Gastroesophageal sphincter (tissue), 4 donors: ENCODE results near the gene IGSF6. TPM values are rescaled to one million over a fixed set of nuclear protein-coding genes. Genes with fewer than 3 reads are reported as not detected.
A peak's percentile ranks its signal among the peaks of the same experiment; 100 is the strongest.

Source experiments
- ATAC-seq: fragments of 150-250 bp; one replicate; pipeline ENCODE4 v1.9.1; 2016; ENCODE audit warnings: mild to moderate bottlenecking, moderate library complexity
- H3K27ac ChIP-seq, 4 donors: fragments of 200-600 bp; sonication (generic) in 3 of 4; 1 replicate in 3 of 4; 2 replicates in 1 of 4; pipeline ENCODE4 v1.5.1; 2016 to 2019
- H3K27me3 ChIP-seq: fragments of 200-600 bp; sonication (generic); one replicate; pipeline ENCODE4 v1.5.1; 2019
- H3K36me3 ChIP-seq, 2 donors: fragments of 200-600 bp; sonication (generic); one replicate each; pipeline ENCODE4 v1.5.1; 2019; ENCODE audit warnings: control low read depth in 1 of 2
- H3K4me1 ChIP-seq, 3 donors: fragments of 200-600 bp; sonication (generic); 1 replicate in 2 of 3; 2 replicates in 1 of 3; pipeline ENCODE4 v1.5.1; 2016 to 2019; ENCODE audit warnings: control low read depth in 2 of 3
- H3K4me3 ChIP-seq, 2 donors: fragments of 200-600 bp; sonication (generic); one replicate each; pipeline ENCODE4 v1.5.1; 2019; ENCODE audit warnings: mild to moderate bottlenecking in 1 of 2, moderate library complexity in 1 of 2
- H3K9me3 ChIP-seq, 3 donors: fragments of 200-600 bp; sonication (generic); one replicate each; pipeline ENCODE4 v1.5.1; 2017 to 2019; ENCODE audit warnings: control low read depth in 2 of 3
- CTCF ChIP-seq, 4 experiments: fragments of 200-600 bp in 2 of 4; fragments of 450-650 bp in 2 of 4; sonication (generic) in 1 of 4; IDR thresholded peaks; one replicate each; pipeline ENCODE4 v1.5.1; 2017 to 2019; ENCODE audit warnings: antibody characterized with exemption in 4 of 4, mild to moderate bottlenecking in 2 of 4, moderate library complexity in 2 of 4
- EP300 ChIP-seq: sonication (generic); formaldehyde crosslinking; IDR thresholded peaks from one replicate; pipeline ENCODE4 v1.6.1; 2017; ENCODE audit warnings: antibody characterized with exemption, mild to moderate bottlenecking
- POLR2A ChIP-seq, 2 donors: fragments of 450-650 bp; IDR thresholded peaks; one replicate each; pipeline ENCODE4 v1.6.1; 2017; ENCODE audit warnings: antibody characterized with exemption in 2 of 2, mild to moderate bottlenecking in 2 of 2, moderate library complexity in 1 of 2
- POLR2AphosphoS5 ChIP-seq: sonication (generic); formaldehyde crosslinking; IDR thresholded peaks from one replicate; pipeline ENCODE4 v1.6.1; 2017; ENCODE audit warnings: antibody characterized with exemption
- WGBS, 2 donors: methylation state at CpG; one replicate each; pipeline ENCODE4 v1.1.5; 2018; ENCODE audit warnings: low coverage in 1 of 2; 5-methylcytosine and 5-hydroxymethylcytosine counted together
- total RNA-seq, 4 donors: library from RNA; depleted of rRNA; stranded (reverse); fragments of >200 nt; gene quantifications; one replicate each; pipeline ENCODE4 v1.1.0, GENCODE V29; 2016

Gene IGSF6
- total RNA-seq, 4 donors from 2014 or later: 0.62 to 5.0 (median 1.4) TPM; not detected in 1

GRCh38 chr16:21667575-21667974 lies 15.2 kb upstream of the IGSF6 start:
- H3K36me3 ChIP-seq: no peaks in the 10 kb centered on the region
- no peak overlapping the region for H3K27ac ChIP-seq
- H3K27me3 ChIP-seq: peaks cover 33% of the 10 kb centered on the region
- no peaks in the 10 kb centered on the region for H3K9me3 ChIP-seq
- ATAC-seq: no peak
- peaks cover 0 to 12% (median 0%) of the 10 kb centered on the region in 3 donors for H3K4me1 ChIP-seq
- 81 to 82% methylated on average over 3 of the region's 3 CpGs for WGBS, 2 donors
- TF ChIP-seq POLR2A (IDR thresholded peaks at IDR 0.05) (no peak), EP300 (no peak), CTCF (IDR thresholded peaks at IDR 0.05) (no peak)
- no peak overlapping the region for H3K4me3 ChIP-seq

- Histone ChIP-seq H3K4me1 (peaks cover 0 to 12% (median 0%) of the 10 kb centered on the region in 3 donors), H3K4me3 (no peak overlapping the region), H3K27ac (no peak overlapping the region), H3K36me3 (no peaks in the 10 kb centered on the region), H3K27me3 (peaks cover 33% of the 10 kb centered on the region), H3K9me3 (no peaks in the 10 kb centered on the region)
- WGBS, 2 donors: 14 to 37% methylated on average over 2 to 3 of the region's 3 CpGs
- TF ChIP-seq POLR2A (IDR thresholded peaks at IDR 0.05): no peak
- no peak for TF ChIP-seq CTCF (IDR thresholded peaks at IDR 0.05)
- TF ChIP-seq POLR2AphosphoS5: no peak
- TF ChIP-seq EP300: no peak
- no peak for ATAC-seq
Observed at GRCh38 chr16:21666772-21667171, 14.4 kb upstream of the IGSF6 start.

GRCh38 chr16:21664801-21665492 lies 12.5 kb upstream of the IGSF6 start:
- TF ChIP-seq POLR2AphosphoS5: no peak
- TF ChIP-seq CTCF (IDR thresholded peaks at IDR 0.05): no peak
- no peak for TF ChIP-seq POLR2A (IDR thresholded peaks at IDR 0.05)
- no peak for TF ChIP-seq EP300
- Histone ChIP-seq H3K4me1 (peaks cover 0 to 12% (median 0%) of the 10 kb centered on the region in 3 donors), H3K27ac (no peak overlapping the region), H3K27me3 (peaks cover 33% of the 10 kb centered on the region), H3K4me3 (no peak overlapping the region), H3K36me3 (no peaks in the 10 kb centered on the region), H3K9me3 (no peaks in the 10 kb centered on the region)
- no peak for ATAC-seq
- 60 to 83% methylated on average over 1 to 8 of the region's 10 CpGs for WGBS, 2 donors

DNA sequence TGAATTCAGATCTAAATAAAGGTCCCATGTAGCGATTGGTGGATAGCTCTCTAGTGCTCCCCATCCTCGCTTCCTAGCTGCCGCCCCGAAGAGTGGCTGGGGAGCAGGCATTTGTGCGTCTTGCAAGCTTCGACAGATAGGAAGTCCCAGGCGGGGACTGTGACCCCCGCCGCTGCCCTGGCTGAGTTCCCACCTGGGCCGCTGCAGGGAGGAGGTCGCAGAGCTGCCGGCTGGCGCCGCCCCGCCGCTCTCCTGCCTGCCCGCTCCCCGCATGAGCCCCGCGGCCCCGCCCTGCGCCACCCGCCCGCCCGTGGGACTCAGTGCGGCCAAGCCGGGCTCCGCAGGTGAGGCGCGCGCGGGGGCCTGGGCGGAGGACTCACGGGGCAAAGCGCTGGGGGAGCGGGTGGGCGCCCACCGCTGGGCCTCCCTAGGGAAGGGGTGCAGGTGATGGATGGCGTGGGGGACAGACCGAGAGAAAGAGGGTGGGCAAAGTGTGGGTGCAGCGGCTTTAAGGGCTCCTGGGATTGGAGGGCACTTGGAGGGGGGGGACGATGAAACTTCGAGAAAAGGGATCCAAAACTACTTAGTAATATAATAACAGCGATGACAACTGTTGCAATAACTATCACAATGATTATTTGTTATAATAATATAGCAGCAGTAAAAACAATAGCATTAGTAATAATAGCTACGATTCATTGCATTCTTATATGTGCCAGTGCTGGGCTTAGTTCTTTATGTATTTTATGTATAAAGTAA lies 11.7 kb upstream of the IGSF6 start, which contains the start of gene OTOA:
Gene OTOA, plus strand, starts transcription at position 80 of the 759 bp plus-strand sequence. CDS start 14,547 bp downstream, outside the sequence.
- Histone ChIP-seq H3K36me3 (no peaks in the 10 kb centered on the region), H3K4me3 (peak within 1 kb of the TSS; percentile 9 to 47), H3K27me3 (peaks cover 33% of the 10 kb centered on the region), H3K27ac (no peak within 1 kb of the TSS), H3K4me1 (peaks cover 0 to 12% (median 0%) of the 10 kb centered on the region in 3 donors), H3K9me3 (no peaks in the 10 kb centered on the region)
- 30 to 47% methylated on average over 5 to 6 of the region's 45 CpGs for WGBS, 2 donors
- ATAC-seq: peak; percentile 22
- TF ChIP-seq EP300: no peak
- TF ChIP-seq POLR2AphosphoS5: no peak
- TF ChIP-seq POLR2A (IDR thresholded peaks at IDR 0.05): no peak

- Histone ChIP-seq H3K27me3 (peaks cover 5% of the 10 kb centered on the region), H3K9me3 (no peaks in the 10 kb centered on the region), H3K27ac (no peak overlapping the region), H3K4me1 (peaks cover 0 to 14% (median 0%) of the 10 kb centered on the region in 3 donors), H3K4me3 (no peak overlapping the region), H3K36me3 (peaks cover 0 to 20% of the 10 kb centered on the region in 2 donors)
- TF ChIP-seq CTCF (IDR thresholded peaks at IDR 0.05): no peak
- TF ChIP-seq POLR2AphosphoS5: no peak
- TF ChIP-seq EP300: no peak
- no peak for TF ChIP-seq POLR2A (IDR thresholded peaks at IDR 0.05)
- ATAC-seq: no peak
- WGBS, 2 donors: 88 to 90% methylated on average over 3 to 4 of the region's 4 CpGs
Observed at GRCh38 chr16:21659124-21659523, 6.7 kb upstream of the IGSF6 start.
